HCT116 (cell line): ENCODE data around the gene PROM2.

Experiments
- POLR2A ChIP-seq: IDR thresholded peaks from 2 replicates; pipeline ENCODE4 v1.7.0; 2011; ENCODE audit warnings: borderline replicate concordance; ENCODE audit not compliant: insufficient read depth, insufficient read length; ENCODE audit errors: extremely low read depth
- SP1 ChIP-seq: IDR thresholded peaks from 2 replicates; pipeline ENCODE4 v1.6.1; 2012; ENCODE audit warnings: low read depth
- ZNF274 ChIP-seq: fragments of 200-500 bp; sonication (Bioruptor generic); IDR thresholded peaks from 2 replicates; pipeline ENCODE4 v1.6.1; 2014; ENCODE audit warnings: mild to moderate bottlenecking, low read depth, low read length, inconsistent platforms
- TF ChIP-seq, protein P1 (sequence below), 3 experiments: fragments of 200-600 bp in 1 of 3; sonication (generic) in 1 of 3; IDR thresholded peaks in 2 of 3; conservative IDR thresholded peaks in 1 of 3; 2 replicates each; pipeline ENCODE4 v1.5.1; 2012 to 2017; ENCODE audit warnings: low read depth in 2 of 3, low read length in 2 of 3, antibody characterized with exemption in 1 of 3, borderline replicate concordance in 1 of 3, control low read depth in 1 of 3, mild to moderate bottlenecking in 1 of 3, mixed read lengths in 1 of 3, mixed run types in 1 of 3, moderate library complexity in 1 of 3; ENCODE audit not compliant: insufficient read depth in 1 of 3

DNA sequence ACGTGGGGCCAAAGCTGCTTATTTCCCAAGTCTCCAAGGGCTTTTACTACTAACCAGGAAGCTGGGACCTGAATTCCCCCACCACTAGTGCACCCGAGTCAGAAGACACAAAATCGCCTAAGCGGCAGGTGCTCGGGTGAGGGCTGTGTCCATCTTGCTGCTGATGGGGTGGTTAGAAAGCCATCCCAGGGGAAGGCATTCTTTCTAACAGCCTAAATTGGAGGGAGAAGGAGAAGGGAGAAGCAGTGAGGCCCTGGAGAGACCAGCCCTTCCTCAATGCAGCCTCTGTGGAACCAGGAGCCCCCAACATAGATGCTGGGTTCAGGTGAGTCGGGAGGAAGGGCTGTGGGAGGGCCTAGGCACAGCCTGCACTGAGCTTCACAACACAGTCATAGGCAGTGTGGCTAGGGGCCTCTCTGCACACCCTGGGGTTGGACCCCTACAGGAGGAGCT, 1.9 kb upstream of the PROM2 start:
- no peak for TF ChIP-seq SP1
- TF ChIP-seq, protein P1, sequence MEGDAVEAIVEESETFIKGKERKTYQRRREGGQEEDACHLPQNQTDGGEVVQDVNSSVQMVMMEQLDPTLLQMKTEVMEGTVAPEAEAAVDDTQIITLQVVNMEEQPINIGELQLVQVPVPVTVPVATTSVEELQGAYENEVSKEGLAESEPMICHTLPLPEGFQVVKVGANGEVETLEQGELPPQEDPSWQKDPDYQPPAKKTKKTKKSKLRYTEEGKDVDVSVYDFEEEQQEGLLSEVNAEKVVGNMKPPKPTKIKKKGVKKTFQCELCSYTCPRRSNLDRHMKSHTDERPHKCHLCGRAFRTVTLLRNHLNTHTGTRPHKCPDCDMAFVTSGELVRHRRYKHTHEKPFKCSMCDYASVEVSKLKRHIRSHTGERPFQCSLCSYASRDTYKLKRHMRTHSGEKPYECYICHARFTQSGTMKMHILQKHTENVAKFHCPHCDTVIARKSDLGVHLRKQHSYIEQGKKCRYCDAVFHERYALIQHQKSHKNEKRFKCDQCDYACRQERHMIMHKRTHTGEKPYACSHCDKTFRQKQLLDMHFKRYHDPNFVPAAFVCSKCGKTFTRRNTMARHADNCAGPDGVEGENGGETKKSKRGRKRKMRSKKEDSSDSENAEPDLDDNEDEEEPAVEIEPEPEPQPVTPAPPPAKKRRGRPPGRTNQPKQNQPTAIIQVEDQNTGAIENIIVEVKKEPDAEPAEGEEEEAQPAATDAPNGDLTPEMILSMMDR (IDR thresholded peaks at IDR 0.05 in 2 of 3, conservative IDR thresholded peaks at IDR 0.05 in 1 of 3; ENCODE audit: borderline replicate concordance in 1 of 3, insufficient read depth in 1 of 3, low read depth in 2 of 3, low read length in 2 of 3): no peak
- TF ChIP-seq POLR2A: no peak
- no peak for TF ChIP-seq ZNF274
